Endothelial cell (in vitro differentiated cells): Measurements from ENCODE around the gene C12orf56. TPM values are rescaled to one million over a fixed set of nuclear protein-coding genes. Genes with fewer than 3 reads are reported as not detected.

Source experiments
- DNase-seq: peaks from one replicate; pipeline ENCODE4 v3.0.0; 2021; ENCODE audit warnings: low spot score
- H3K27ac Mint-ChIP-seq: one replicate; pipeline ENCODE4 v1.8.0; 2021; ENCODE audit warnings: mixed read lengths, inconsistent platforms; ENCODE audit not compliant: unreplicated experiment
- H3K27me3 Mint-ChIP-seq: one replicate; pipeline ENCODE4 v1.8.0; 2021; ENCODE audit warnings: mild to moderate bottlenecking, moderate library complexity, mixed read lengths, inconsistent platforms; ENCODE audit not compliant: unreplicated experiment
- H3K36me3 Mint-ChIP-seq: one replicate; pipeline ENCODE4 v1.8.0; 2021; ENCODE audit warnings: mild to moderate bottlenecking, low read depth, mixed read lengths, inconsistent platforms; ENCODE audit not compliant: unreplicated experiment
- H3K4me1 Mint-ChIP-seq: one replicate; pipeline ENCODE4 v1.8.0; 2021; ENCODE audit warnings: mild to moderate bottlenecking, mixed read lengths, inconsistent platforms; ENCODE audit not compliant: unreplicated experiment
- H3K4me3 Mint-ChIP-seq: one replicate; pipeline ENCODE4 v1.8.0; 2021; ENCODE audit warnings: mild to moderate bottlenecking, mixed read lengths, inconsistent platforms; ENCODE audit not compliant: unreplicated experiment
- H3K9me3 Mint-ChIP-seq: one replicate; pipeline ENCODE4 v1.8.0; 2021; ENCODE audit warnings: mixed read lengths, inconsistent platforms; ENCODE audit not compliant: unreplicated experiment
- total RNA-seq: library from RNA; stranded (reverse); fragmentation: NEBNext Ultra II Directional; extraction: Animal tissue kit (Norgen Biotek cat#: 25700); gene quantifications from one replicate; pipeline ENCODE4 v1.2.1, GENCODE V29; 2021; ENCODE audit not compliant: unreplicated experiment
- TF ChIP-seq, protein P1 (sequence below): fragments of 200-600 bp; sonication (generic); IDR thresholded peaks from one replicate; pipeline ENCODE4 v1.5.0; 2021; ENCODE audit warnings: antibody characterized with exemption; ENCODE audit not compliant: unreplicated experiment

Gene C12orf56
- total RNA-seq, 1 donor from 2014 or later: 0.62 TPM

DNA sequence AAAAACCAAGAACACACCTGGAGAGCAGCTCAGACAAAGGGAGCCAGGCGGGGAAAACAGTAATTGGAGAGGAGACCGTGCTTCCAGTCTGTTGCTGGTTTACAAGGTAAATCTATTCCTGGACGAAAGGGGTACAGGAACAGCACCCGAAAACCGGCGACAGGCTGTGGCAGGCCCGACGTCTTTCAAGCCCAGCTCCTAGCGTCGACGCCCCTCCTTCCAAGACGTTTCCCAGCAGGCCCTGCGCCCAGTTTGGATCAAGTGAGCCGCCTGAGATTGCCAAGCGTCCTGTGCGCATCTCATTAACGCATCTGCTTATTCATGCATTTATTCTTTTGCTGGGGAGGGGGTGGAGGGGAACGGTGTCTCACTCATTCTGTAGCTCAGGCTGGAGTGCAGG is 1.4 kb downstream of the C12orf56 start:
- H3K4me1 Mint-ChIP-seq: no peaks in the 10 kb centered on the region
- no peak overlapping the region for H3K4me3 Mint-ChIP-seq

DNA sequence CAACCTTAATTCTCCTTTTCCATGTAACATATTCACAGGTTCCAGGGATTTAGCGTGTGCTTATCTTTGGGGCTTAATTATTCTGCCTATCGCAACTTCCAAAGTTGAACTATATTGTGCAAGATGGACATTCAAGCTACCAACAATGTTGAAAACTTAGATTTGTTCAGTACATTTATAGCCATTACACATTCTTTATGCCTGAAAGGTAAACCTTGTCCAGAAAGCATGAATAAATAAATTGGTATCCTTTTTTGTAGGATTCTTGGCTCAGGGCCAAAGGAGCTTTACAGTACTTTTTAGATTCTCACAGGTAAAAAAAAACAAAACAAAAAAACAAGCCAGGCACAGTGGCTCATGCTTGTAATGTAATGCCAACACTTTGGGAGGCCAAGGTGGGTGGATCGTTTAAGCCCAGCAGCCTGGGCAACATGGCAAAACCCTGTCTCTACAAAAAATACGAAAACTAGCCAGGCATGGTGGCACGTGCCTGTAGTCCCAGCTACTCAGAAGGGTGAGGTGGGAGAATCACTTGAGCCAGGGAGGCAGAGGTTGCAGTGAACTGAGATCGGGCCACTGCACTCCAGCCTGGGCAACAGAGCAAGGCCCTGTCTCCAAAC is 3.3 kb downstream of the C12orf56 start:
- Mint-ChIP-seq H3K4me1 (no peaks in the 10 kb centered on the region), H3K4me3 (no peak overlapping the region), H3K27ac (no peak overlapping the region), H3K36me3 (no peaks in the 10 kb centered on the region), H3K27me3 (peaks cover 9% of the 10 kb centered on the region), H3K9me3 (no peaks in the 10 kb centered on the region)
- TF ChIP-seq, protein P1, sequence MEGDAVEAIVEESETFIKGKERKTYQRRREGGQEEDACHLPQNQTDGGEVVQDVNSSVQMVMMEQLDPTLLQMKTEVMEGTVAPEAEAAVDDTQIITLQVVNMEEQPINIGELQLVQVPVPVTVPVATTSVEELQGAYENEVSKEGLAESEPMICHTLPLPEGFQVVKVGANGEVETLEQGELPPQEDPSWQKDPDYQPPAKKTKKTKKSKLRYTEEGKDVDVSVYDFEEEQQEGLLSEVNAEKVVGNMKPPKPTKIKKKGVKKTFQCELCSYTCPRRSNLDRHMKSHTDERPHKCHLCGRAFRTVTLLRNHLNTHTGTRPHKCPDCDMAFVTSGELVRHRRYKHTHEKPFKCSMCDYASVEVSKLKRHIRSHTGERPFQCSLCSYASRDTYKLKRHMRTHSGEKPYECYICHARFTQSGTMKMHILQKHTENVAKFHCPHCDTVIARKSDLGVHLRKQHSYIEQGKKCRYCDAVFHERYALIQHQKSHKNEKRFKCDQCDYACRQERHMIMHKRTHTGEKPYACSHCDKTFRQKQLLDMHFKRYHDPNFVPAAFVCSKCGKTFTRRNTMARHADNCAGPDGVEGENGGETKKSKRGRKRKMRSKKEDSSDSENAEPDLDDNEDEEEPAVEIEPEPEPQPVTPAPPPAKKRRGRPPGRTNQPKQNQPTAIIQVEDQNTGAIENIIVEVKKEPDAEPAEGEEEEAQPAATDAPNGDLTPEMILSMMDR: no peak
- DNase-seq: no peak

More for the DNA sequence above, 1.4 kb downstream of the C12orf56 start:
- H3K27me3 Mint-ChIP-seq: peaks cover 9% of the 10 kb centered on the region
- TF ChIP-seq, protein P1: no peak
- H3K27ac Mint-ChIP-seq: no peak overlapping the region
- H3K9me3 Mint-ChIP-seq: no peaks in the 10 kb centered on the region
- DNase-seq: no peak
- no peaks in the 10 kb centered on the region for H3K36me3 Mint-ChIP-seq

DNA sequence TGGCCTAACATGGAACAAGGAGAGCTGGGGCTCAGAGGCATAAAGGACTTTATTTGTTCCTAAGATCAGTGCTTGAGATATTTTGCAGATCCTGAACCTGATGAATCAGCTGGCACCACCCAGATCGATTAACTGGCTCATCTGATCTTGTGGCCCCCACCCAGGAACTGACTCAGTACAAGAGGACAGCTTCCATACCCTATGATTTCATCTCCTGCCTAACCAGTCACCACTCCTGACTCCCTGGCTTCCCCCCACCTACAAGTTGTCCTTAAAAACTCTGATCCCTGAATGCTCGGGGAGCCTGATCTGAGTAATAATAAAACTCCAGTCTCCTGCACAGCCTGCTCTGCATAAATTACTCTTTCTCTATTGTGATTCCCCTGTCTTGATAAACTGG is 5.1 kb downstream of the C12orf56 start:
- peaks cover 1% of the 10 kb centered on the region for H3K27me3 Mint-ChIP-seq
- no peak overlapping the region for H3K27ac Mint-ChIP-seq
- no peaks in the 10 kb centered on the region for H3K9me3 Mint-ChIP-seq
- H3K36me3 Mint-ChIP-seq: no peaks in the 10 kb centered on the region
- TF ChIP-seq, protein P1: no peak
- DNase-seq: no peak
- no peak overlapping the region for H3K4me3 Mint-ChIP-seq
- no peaks in the 10 kb centered on the region for H3K4me1 Mint-ChIP-seq

DNA sequence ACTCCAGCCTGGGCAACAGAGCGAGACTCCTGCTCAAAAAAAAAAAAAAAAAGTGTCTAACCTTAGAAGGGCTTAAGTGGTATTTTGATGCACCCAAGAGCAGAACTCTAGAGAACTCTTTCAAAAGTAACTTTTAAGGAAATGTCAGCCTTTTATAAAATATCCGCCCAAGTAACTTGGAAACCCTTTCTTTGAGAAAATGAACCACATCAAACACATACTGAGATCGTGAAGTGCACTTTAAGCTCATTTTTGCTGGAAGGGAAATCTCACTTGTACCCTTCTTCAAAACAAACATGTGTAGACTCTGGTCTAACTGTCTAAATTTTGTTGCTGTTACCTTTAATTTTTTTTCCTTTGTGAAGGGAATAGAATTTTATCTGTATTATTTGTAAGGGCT is 5.5 kb downstream of the C12orf56 start:
- no peak for DNase-seq
- H3K4me1 Mint-ChIP-seq: no peaks in the 10 kb centered on the region
- TF ChIP-seq, protein P1: no peak
- H3K27ac Mint-ChIP-seq: no peak overlapping the region
- H3K4me3 Mint-ChIP-seq: no peak overlapping the region
- no peaks in the 10 kb centered on the region for H3K9me3 Mint-ChIP-seq
- H3K36me3 Mint-ChIP-seq: no peaks in the 10 kb centered on the region
- H3K27me3 Mint-ChIP-seq: peaks cover 1% of the 10 kb centered on the region

DNA sequence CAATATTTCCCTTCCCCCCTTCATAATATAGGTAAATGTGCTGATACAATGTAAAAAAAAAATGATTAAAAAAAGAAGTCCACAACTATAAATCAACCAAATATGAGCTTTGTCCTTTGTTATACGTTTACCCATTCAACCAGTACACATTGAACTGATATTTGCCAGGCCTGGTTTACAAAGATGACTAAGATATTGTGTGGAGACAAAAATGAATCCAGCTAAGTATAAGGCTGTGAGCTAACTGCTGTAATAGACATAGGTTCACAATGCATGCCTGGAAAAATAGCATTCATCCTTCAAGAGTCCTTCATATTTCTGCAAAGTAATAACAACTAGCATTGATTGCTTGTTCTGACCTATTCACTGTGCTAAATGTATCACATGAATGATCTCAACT is 6.9 kb downstream of the C12orf56 start:
- DNase-seq: no peak
- H3K4me1 Mint-ChIP-seq: no peaks in the 10 kb centered on the region
- H3K27ac Mint-ChIP-seq: no peak overlapping the region
- no peaks in the 10 kb centered on the region for H3K36me3 Mint-ChIP-seq
- TF ChIP-seq, protein P1: no peak
- no peaks in the 10 kb centered on the region for H3K27me3 Mint-ChIP-seq
- no peaks in the 10 kb centered on the region for H3K9me3 Mint-ChIP-seq
- H3K4me3 Mint-ChIP-seq: no peak overlapping the region
